ENCODE results near the gene ISOC2.
"Not testable (repeated sequence)": the region's sequence is repeated elsewhere in the genome, so short reads cannot be mapped to it uniquely, and the experiment has no call there.

DNA sequence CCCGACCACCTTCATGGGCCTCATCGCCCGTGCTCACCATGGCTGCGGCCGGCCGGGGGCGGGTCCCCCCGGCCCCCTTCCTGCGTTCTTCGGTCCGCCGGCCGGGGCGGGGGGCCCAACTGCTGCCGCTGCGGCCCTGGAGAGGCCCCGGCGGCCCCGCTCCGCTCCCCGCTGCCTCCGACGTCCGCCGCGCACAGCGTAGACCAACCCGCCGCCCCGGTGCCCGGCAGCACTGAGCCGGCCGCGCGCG, 54.0 kb downstream of the ISOC2 start, which contains the start of gene UBE2S:
- TF ChIP-seq, protein P1, sequence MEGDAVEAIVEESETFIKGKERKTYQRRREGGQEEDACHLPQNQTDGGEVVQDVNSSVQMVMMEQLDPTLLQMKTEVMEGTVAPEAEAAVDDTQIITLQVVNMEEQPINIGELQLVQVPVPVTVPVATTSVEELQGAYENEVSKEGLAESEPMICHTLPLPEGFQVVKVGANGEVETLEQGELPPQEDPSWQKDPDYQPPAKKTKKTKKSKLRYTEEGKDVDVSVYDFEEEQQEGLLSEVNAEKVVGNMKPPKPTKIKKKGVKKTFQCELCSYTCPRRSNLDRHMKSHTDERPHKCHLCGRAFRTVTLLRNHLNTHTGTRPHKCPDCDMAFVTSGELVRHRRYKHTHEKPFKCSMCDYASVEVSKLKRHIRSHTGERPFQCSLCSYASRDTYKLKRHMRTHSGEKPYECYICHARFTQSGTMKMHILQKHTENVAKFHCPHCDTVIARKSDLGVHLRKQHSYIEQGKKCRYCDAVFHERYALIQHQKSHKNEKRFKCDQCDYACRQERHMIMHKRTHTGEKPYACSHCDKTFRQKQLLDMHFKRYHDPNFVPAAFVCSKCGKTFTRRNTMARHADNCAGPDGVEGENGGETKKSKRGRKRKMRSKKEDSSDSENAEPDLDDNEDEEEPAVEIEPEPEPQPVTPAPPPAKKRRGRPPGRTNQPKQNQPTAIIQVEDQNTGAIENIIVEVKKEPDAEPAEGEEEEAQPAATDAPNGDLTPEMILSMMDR (IDR thresholded peaks at IDR 0.05) = not testable (repeated sequence)
- peak; percentile 99 for TF ChIP-seq POLR2A (IDR thresholded peaks at IDR 0.05)

All from right lobe of liver (tissue), 4 donors.